Neural cell (in vitro differentiated cells): ENCODE data around the gene SMG6. TPM values are rescaled to one million over a fixed set of nuclear protein-coding genes. Genes with fewer than 3 reads are reported as not detected.

Experiments
- H2AFZ ChIP-seq: fragments of 200-600, 300-800 bp; sonication (generic), shearing (Covaris generic); 2 replicates; pipeline ENCODE4 v1.6.0; 2014; ENCODE audit warnings: low read depth, mild to moderate bottlenecking, antibody characterized with exemption, low read length, moderate library complexity
- H3F3A ChIP-seq: fragments of 200-600 bp; shearing (Covaris generic); 2 replicates; pipeline ENCODE4 v1.6.1; 2016; ENCODE audit warnings: mild to moderate bottlenecking, moderate library complexity, mixed read lengths, antibody characterized with exemption, low read length; ENCODE audit not compliant: insufficient read depth, poor library complexity, severe bottlenecking
- H3K27ac ChIP-seq: fragments of 200-600, 300-800 bp; sonication (generic), shearing (Covaris generic); 2 replicates; pipeline ENCODE4 v1.5.1; 2014; ENCODE audit warnings: mild to moderate bottlenecking, low read length, moderate library complexity
- H3K27me3 ChIP-seq: fragments of 300-800, 200-600 bp; sonication (generic), shearing (Covaris generic); 2 replicates; pipeline ENCODE4 v1.6.0; 2014; ENCODE audit warnings: mild to moderate bottlenecking, low read depth, low read length, moderate library complexity; ENCODE audit not compliant: insufficient read depth
- H3K36me3 ChIP-seq: fragments of 300-800, 200-600 bp; sonication (generic), shearing (Covaris generic); 2 replicates; pipeline ENCODE4 v1.5.1; 2014; ENCODE audit warnings: mild to moderate bottlenecking, antibody characterized with exemption, low read length, moderate library complexity; ENCODE audit not compliant: insufficient read depth
- H3K4me2 ChIP-seq: fragments of 300-800, 200-600 bp; sonication (generic), shearing (Covaris generic); 2 replicates; pipeline ENCODE4 v1.6.0; 2014; ENCODE audit warnings: mild to moderate bottlenecking, low read length
- H3K4me3 ChIP-seq: fragments of 300-800, 200-600 bp; sonication (generic), shearing (Covaris generic); 2 replicates; pipeline ENCODE4 v1.5.1; 2014; ENCODE audit warnings: mild to moderate bottlenecking, low read length, moderate library complexity
- H3K79me2 ChIP-seq: fragments of 200-600 bp; shearing (Covaris generic); replicated peaks from 2 replicates; pipeline ENCODE4 v1.6.0; 2014; ENCODE audit warnings: mild to moderate bottlenecking, low read length, moderate library complexity; ENCODE audit not compliant: insufficient read depth
- H3K9ac ChIP-seq: fragments of 300-800, 200-600 bp; sonication (generic), shearing (Covaris generic); 2 replicates; pipeline ENCODE4 v1.6.1; 2016; ENCODE audit warnings: mild to moderate bottlenecking, low read length, mixed read lengths
- H3K9me2 ChIP-seq: fragments of 200-600 bp; shearing (Covaris generic); 2 replicates; pipeline ENCODE4 v1.6.1; 2016; ENCODE audit warnings: mild to moderate bottlenecking, low read length, mixed read lengths; ENCODE audit not compliant: insufficient read depth
- H3K9me3 ChIP-seq: fragments of 200-600, 300-800 bp; sonication (generic), shearing (Covaris generic); 2 replicates; pipeline ENCODE4 v1.6.1; 2016; ENCODE audit warnings: mild to moderate bottlenecking, mixed run types, low read length, moderate library complexity, mixed read lengths
- H4K20me1 ChIP-seq: fragments of 200-600 bp; shearing (Covaris generic); 2 replicates; pipeline ENCODE4 v1.6.1; 2016; ENCODE audit warnings: mild to moderate bottlenecking, mixed run types; ENCODE audit not compliant: insufficient read depth
- EP300 ChIP-seq: fragments of 450-650 bp; conservative IDR thresholded peaks from 2 replicates; pipeline ENCODE4 v1.6.1; 2014; ENCODE audit warnings: antibody characterized with exemption, mild to moderate bottlenecking, moderate library complexity; ENCODE audit not compliant: poor library complexity, severe bottlenecking
- EZH2 ChIP-seq: fragments of 200-600, 300-800 bp; shearing (Covaris generic), sonication (generic); IDR thresholded peaks from 2 replicates; pipeline ENCODE4 v1.6.1; 2014; ENCODE audit warnings: antibody characterized with exemption, low read length, borderline replicate concordance, mild to moderate bottlenecking; ENCODE audit not compliant: insufficient read depth, poor library complexity, severe bottlenecking
- MXI1 ChIP-seq: fragments of 450-650 bp; conservative IDR thresholded peaks from 2 replicates; pipeline ENCODE4 v1.6.1; 2014; ENCODE audit warnings: antibody characterized with exemption, mild to moderate bottlenecking; ENCODE audit not compliant: poor library complexity, severe bottlenecking
- POLR2AphosphoS5 ChIP-seq: IDR thresholded peaks from 2 replicates; pipeline ENCODE4 v1.6.1; 2012
- RAD21 ChIP-seq: fragments of 450-650 bp; conservative IDR thresholded peaks from 2 replicates; pipeline ENCODE4 v1.6.1; 2014; ENCODE audit warnings: antibody characterized with exemption, mild to moderate bottlenecking, moderate library complexity
- SMC3 ChIP-seq: fragments of 450-650 bp; conservative IDR thresholded peaks from 2 replicates; pipeline ENCODE4 v1.6.1; 2014; ENCODE audit warnings: antibody characterized with exemption, mild to moderate bottlenecking, moderate library complexity; ENCODE audit not compliant: poor library complexity
- TAF1 ChIP-seq: IDR thresholded peaks from 2 replicates; pipeline ENCODE4 v1.6.1; 2012; ENCODE audit warnings: low read depth
- polyA plus RNA-seq: library from polyadenylated mRNA; depleted of rRNA; stranded (reverse); fragments of >200 nt; gene quantifications from 2 replicates; pipeline ENCODE4 v1.2.3, GENCODE V29; 2014
- TF ChIP-seq, protein P1 (sequence below): IDR thresholded peaks from 2 replicates; pipeline ENCODE4 v1.6.1; 2012; ENCODE audit warnings: borderline replicate concordance
- TF ChIP-seq, protein P2 (sequence below): fragments of 450-650 bp; IDR thresholded peaks from 2 replicates; pipeline ENCODE4 v1.5.1; 2014; ENCODE audit warnings: antibody characterized with exemption, mild to moderate bottlenecking, moderate library complexity; ENCODE audit not compliant: poor library complexity, severe bottlenecking

The SMG6 gene
- polyA plus RNA-seq, 1 donor from 2014 or later: 13.9 TPM

DNA sequence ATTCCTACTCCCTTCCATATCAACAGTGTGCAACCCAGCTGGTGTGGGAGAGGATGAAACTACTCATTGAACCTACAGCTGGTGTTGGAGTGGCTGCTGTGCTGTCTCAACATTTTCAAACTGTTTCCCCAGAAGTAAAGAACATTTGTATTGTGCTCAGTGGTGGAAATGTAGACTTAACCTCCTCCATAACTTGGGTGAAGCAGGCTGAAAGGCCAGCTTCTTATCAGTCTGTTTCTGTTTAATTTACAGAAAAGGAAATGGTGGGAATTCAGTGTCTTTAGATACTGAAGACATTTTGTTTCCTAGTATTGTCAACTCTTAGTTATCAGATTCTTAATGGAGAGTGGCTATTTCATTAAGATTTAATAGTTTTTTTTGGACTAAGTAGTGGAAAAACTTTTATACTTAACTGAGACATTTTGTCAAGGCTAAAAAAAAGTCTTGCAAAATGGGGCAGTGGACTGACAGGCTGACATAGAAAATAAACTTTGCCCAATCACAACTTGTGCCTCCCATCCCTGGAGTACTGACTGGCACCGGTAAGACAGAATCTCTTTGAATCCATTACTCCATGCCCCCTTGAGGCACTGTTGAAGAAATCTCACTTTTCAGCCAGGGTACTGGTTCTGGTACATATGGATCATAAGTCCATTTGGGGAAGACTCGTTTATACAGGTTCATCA, 20.2 kb upstream of the SMG6 start:
- Histone ChIP-seq H3K4me3 (no peak overlapping the region), H3K9me2 (no peaks in the 10 kb centered on the region), H4K20me1 (no peaks in the 10 kb centered on the region), H3F3A (no peaks in the 10 kb centered on the region), H3K27me3 (no peaks in the 10 kb centered on the region), H3K9ac (no peak overlapping the region), H3K79me2 (no peaks in the 10 kb centered on the region), H3K4me2 (no peak overlapping the region), H3K36me3 (no peaks in the 10 kb centered on the region), H3K27ac (no peak overlapping the region), H2AFZ (no peak overlapping the region), H3K9me3 (no peaks in the 10 kb centered on the region)
- TF ChIP-seq EP300 (no peak), RAD21 (no peak), MXI1 (no peak), EZH2 (no peak), SMC3 (no peak), POLR2AphosphoS5 (no peak), TAF1 (no peak)
- TF ChIP-seq, protein P1, sequence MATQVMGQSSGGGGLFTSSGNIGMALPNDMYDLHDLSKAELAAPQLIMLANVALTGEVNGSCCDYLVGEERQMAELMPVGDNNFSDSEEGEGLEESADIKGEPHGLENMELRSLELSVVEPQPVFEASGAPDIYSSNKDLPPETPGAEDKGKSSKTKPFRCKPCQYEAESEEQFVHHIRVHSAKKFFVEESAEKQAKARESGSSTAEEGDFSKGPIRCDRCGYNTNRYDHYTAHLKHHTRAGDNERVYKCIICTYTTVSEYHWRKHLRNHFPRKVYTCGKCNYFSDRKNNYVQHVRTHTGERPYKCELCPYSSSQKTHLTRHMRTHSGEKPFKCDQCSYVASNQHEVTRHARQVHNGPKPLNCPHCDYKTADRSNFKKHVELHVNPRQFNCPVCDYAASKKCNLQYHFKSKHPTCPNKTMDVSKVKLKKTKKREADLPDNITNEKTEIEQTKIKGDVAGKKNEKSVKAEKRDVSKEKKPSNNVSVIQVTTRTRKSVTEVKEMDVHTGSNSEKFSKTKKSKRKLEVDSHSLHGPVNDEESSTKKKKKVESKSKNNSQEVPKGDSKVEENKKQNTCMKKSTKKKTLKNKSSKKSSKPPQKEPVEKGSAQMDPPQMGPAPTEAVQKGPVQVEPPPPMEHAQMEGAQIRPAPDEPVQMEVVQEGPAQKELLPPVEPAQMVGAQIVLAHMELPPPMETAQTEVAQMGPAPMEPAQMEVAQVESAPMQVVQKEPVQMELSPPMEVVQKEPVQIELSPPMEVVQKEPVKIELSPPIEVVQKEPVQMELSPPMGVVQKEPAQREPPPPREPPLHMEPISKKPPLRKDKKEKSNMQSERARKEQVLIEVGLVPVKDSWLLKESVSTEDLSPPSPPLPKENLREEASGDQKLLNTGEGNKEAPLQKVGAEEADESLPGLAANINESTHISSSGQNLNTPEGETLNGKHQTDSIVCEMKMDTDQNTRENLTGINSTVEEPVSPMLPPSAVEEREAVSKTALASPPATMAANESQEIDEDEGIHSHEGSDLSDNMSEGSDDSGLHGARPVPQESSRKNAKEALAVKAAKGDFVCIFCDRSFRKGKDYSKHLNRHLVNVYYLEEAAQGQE: no peak
- TF ChIP-seq, protein P2, sequence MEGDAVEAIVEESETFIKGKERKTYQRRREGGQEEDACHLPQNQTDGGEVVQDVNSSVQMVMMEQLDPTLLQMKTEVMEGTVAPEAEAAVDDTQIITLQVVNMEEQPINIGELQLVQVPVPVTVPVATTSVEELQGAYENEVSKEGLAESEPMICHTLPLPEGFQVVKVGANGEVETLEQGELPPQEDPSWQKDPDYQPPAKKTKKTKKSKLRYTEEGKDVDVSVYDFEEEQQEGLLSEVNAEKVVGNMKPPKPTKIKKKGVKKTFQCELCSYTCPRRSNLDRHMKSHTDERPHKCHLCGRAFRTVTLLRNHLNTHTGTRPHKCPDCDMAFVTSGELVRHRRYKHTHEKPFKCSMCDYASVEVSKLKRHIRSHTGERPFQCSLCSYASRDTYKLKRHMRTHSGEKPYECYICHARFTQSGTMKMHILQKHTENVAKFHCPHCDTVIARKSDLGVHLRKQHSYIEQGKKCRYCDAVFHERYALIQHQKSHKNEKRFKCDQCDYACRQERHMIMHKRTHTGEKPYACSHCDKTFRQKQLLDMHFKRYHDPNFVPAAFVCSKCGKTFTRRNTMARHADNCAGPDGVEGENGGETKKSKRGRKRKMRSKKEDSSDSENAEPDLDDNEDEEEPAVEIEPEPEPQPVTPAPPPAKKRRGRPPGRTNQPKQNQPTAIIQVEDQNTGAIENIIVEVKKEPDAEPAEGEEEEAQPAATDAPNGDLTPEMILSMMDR: no peak

DNA sequence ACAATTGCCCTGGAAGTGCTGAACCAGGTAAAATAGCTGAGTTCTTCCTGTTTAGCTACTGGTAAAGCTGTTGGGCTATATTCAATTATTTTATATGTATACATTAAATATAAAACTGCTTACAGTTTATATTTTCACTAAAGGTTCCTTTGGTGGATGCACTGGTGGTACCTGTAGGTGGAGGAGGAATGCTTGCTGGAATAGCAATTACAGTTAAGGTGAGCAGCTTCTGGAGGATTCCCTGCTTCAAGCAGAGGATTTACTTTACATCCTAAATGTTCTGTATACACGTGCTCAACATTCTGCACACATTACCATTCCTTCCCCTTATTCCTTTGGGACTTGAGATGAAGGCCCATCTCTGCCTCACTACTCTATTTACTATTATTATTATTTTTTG, 17.8 kb upstream of the SMG6 start:
- Histone ChIP-seq H2AFZ (no peak overlapping the region), H3K4me2 (no peak overlapping the region), H3K9me3 (no peaks in the 10 kb centered on the region), H3K27me3 (no peaks in the 10 kb centered on the region), H4K20me1 (no peaks in the 10 kb centered on the region), H3F3A (no peaks in the 10 kb centered on the region), H3K9ac (no peak overlapping the region), H3K36me3 (no peaks in the 10 kb centered on the region), H3K27ac (no peak overlapping the region), H3K79me2 (no peaks in the 10 kb centered on the region), H3K9me2 (no peaks in the 10 kb centered on the region), H3K4me3 (no peak overlapping the region)
- no peak for TF ChIP-seq EZH2
- TF ChIP-seq, protein P2: no peak
- no peak for TF ChIP-seq RAD21
- TF ChIP-seq POLR2AphosphoS5: no peak
- TF ChIP-seq SMC3: no peak
- TF ChIP-seq TAF1: no peak
- no peak for TF ChIP-seq EP300
